Left ventricle myocardium inferior (tissue), 1 donor: ENCODE measurements around the gene ZFP57. TPM values are rescaled to one million over a fixed set of nuclear protein-coding genes. Genes with fewer than 3 reads are reported as not detected.

Source experiments
- DNase-seq: peaks from one replicate; pipeline ENCODE4 v3.0.0-alpha.2; 2020
- H3K27ac ChIP-seq: fragments of 200-600 bp; replicated peaks from 2 replicates; pipeline ENCODE4 v1.8.0; 2021
- H3K27me3 ChIP-seq: fragments of 200-600 bp; 2 replicates; pipeline ENCODE4 v1.8.0; 2021; ENCODE audit warnings: low read depth
- H3K36me3 ChIP-seq: fragments of 200-600 bp; 2 replicates; pipeline ENCODE4 v1.8.0; 2021
- H3K4me1 ChIP-seq: fragments of 200-600 bp; 2 replicates; pipeline ENCODE4 v1.8.0; 2021
- H3K4me3 ChIP-seq: fragments of 200-600 bp; 2 replicates; pipeline ENCODE4 v1.8.0; 2021; ENCODE audit warnings: mild to moderate bottlenecking, moderate library complexity
- H3K9me3 ChIP-seq: fragments of 200-600 bp; replicated peaks from 2 replicates; pipeline ENCODE4 v1.8.0; 2021
- intact Hi-C: fragments of 100-400 bp; cut with micrococcal nuclease; formaldehyde crosslinking; loops from one replicate; pipeline ENCODE4 v1.11.0; 2022
- total RNA-seq: library from RNA; stranded (reverse); fragmentation: NEBNext Ultra II Directional; extraction: Animal tissue kit (Norgen Biotek cat#: 25700); gene quantifications from one replicate; pipeline ENCODE4 v1.2.1, GENCODE V29; 2021
- TF ChIP-seq, protein P1 (sequence below): fragments of 200-600 bp; IDR thresholded peaks from 2 replicates; pipeline ENCODE4 v1.8.0; 2021; ENCODE audit warnings: antibody characterized with exemption, mild to moderate bottlenecking, borderline replicate concordance
- donor health status: DM: no; HTN: yes; CAD: no; lungs with severe emphysema.

The ZFP57 gene
- total RNA-seq, 1 donor from 2014 or later = not detected

DNA sequence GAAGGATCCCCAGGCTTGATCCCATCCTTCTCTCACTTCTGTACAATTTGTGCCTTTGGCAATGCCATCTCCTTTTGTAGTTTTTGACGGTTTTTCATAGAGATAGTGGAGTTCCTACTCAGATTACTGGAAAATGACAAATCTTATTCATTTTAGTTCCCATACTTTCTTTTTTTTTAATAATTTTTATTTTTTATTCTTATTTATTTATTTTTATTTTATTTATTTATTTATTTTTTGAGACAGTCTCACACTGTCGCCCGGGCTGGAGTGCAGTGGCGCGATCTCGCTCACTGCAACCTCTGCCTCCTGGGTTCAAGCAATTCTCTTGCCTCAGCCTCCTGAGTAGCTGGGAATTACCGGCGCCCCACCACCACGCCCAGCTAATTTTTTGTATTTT, 43.7 kb downstream of the ZFP57 start:
- TF ChIP-seq, protein P1, sequence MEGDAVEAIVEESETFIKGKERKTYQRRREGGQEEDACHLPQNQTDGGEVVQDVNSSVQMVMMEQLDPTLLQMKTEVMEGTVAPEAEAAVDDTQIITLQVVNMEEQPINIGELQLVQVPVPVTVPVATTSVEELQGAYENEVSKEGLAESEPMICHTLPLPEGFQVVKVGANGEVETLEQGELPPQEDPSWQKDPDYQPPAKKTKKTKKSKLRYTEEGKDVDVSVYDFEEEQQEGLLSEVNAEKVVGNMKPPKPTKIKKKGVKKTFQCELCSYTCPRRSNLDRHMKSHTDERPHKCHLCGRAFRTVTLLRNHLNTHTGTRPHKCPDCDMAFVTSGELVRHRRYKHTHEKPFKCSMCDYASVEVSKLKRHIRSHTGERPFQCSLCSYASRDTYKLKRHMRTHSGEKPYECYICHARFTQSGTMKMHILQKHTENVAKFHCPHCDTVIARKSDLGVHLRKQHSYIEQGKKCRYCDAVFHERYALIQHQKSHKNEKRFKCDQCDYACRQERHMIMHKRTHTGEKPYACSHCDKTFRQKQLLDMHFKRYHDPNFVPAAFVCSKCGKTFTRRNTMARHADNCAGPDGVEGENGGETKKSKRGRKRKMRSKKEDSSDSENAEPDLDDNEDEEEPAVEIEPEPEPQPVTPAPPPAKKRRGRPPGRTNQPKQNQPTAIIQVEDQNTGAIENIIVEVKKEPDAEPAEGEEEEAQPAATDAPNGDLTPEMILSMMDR = no peak
- no peak for DNase-seq
- Histone ChIP-seq H3K27me3 (no peaks in the 10 kb centered on the region), H3K27ac (no peak overlapping the region), H3K36me3 (no peaks in the 10 kb centered on the region), H3K4me1 (peaks cover 14% of the 10 kb centered on the region), H3K9me3 (no peaks in the 10 kb centered on the region), H3K4me3 (no peak overlapping the region)
- intact Hi-C loops = no loop called here

DNA sequence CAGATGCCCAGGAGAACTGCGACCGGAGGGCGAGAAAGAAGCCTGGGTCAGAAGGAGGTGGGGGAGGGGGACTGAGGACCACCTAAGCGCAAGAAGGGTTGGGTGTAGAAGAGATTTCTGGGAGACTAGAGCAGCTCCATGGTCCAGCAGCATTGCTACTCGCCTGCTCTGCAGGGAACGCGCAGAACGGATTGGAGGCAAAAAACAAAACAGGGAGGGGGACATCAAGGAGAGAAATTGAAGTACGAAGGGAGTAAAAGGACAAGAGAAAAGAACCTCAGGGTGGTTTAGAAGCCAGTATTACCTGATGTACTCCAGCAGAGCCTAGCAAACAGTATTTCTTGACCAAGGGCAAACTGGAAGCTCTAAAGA, 47.4 kb downstream of the ZFP57 start:
- DNase-seq = no peak
- peak overlapping the region; percentile 82 for H3K4me3 ChIP-seq
- intact Hi-C loops = no loop called here
- peaks cover 43% of the 10 kb centered on the region for H3K4me1 ChIP-seq
- peak overlapping the region; percentile 76 for H3K27ac ChIP-seq
- no peaks in the 10 kb centered on the region for H3K9me3 ChIP-seq
- no peaks in the 10 kb centered on the region for H3K36me3 ChIP-seq
- H3K27me3 ChIP-seq = peaks cover 7% of the 10 kb centered on the region
- TF ChIP-seq, protein P1 = no peak

DNA sequence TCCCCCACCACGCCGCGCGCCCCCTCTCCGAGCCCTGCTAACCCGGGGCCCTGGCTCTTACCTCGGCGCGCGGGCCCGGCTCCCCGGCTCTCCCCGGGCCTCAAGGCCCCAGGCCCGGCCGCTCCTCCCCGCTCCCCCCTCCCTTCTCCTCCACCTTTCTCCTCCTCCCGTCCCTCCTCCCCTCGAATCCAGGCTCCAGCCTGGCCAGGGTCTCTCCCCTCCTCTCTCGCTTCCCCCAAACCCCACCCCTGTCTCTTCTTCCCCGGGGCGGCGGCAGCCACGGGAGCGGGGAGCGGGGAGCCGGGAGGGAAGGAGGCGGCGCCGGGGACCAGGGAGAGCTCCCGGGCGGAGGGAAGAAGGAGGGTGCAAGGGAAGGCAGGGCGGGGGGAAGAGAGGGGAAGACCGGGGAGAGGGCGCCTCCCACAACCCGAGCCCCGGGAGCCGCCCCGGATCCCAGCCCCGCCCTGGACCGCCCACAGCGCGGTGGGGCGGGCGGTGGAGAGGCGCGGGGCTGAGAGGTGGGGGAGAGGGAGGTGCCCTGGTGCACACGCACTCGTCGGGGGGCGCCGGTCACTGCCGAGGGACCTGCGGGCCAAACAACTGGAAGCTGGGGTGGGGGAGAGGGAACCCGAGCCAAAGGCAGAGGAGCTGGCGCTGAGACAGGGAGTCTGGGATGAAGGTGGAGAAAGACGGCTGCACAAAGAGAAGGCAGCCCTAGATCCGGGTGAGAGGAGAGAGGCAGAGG, 48.0 kb downstream of the ZFP57 start, which contains the start of gene GABBR1:
GABBR1 (minus strand) TSS at position 395 of the 745 bp plus-strand sequence. CDS start 798 bp downstream, outside the sequence.
- peak; percentile 90 for DNase-seq
- H3K9me3 ChIP-seq = no peaks in the 10 kb centered on the region
- no peaks in the 10 kb centered on the region for H3K36me3 ChIP-seq
- peak within 1 kb of the TSS; percentile 82 for H3K4me3 ChIP-seq
- intact Hi-C loops = no loop called here
- H3K4me1 ChIP-seq = peaks cover 48% of the 10 kb centered on the region
- TF ChIP-seq, protein P1 = no peak
- peaks cover 7% of the 10 kb centered on the region for H3K27me3 ChIP-seq
- H3K27ac ChIP-seq = peak within 1 kb of the TSS; percentile 76

DNA sequence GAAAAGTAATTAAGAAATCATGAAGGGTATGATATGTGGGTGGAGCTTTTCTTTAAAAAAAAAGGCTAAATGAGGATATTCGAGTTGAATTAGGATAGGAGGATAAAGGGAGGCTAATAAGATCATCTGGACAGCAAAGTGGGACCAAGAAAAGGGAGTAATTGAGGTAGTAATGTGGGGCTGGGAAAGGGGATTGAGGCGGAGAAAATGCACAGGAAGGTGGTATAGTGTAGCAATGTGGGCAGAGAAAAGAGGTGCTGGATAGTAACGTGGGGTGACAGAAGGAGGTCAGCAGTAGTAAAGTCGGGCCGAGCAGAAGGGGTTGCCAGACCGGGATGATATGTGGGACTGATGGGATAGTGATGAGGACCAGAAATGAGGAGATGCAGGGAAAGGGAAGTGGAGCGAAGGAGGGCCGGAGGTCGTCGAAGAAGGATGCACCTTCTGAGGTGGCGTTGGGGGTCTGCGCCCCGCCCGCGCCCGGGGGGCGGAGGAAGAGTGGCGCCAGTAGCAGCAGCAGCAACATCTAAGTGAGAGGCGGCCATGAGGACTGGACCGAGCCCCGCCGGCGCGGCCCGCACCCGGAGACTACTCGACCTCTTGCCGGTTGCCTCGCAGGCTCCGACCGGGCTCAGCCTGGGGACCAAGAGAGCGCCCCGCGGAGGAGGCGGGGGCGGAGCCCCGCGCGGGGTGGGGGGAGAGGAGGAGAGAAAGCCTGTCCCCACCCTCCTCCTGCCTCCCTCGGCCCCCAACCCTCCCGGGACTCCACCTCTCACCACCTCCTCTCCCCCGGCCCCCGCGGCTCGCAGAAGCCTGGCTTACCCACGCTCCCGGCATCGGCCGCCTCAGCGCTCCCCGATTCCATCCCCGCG, 48.9 kb downstream of the ZFP57 start:
- H3K4me3 ChIP-seq = peak overlapping the region; percentile 82
- intact Hi-C loops = no loop called here
- H3K4me1 ChIP-seq = peaks cover 56% of the 10 kb centered on the region
- no peaks in the 10 kb centered on the region for H3K9me3 ChIP-seq
- H3K27ac ChIP-seq = peak overlapping the region; percentile 76
- peaks cover 7% of the 10 kb centered on the region for H3K27me3 ChIP-seq
- DNase-seq = peak; percentile 75
- H3K36me3 ChIP-seq = no peaks in the 10 kb centered on the region
- TF ChIP-seq, protein P1 = no peak

DNA sequence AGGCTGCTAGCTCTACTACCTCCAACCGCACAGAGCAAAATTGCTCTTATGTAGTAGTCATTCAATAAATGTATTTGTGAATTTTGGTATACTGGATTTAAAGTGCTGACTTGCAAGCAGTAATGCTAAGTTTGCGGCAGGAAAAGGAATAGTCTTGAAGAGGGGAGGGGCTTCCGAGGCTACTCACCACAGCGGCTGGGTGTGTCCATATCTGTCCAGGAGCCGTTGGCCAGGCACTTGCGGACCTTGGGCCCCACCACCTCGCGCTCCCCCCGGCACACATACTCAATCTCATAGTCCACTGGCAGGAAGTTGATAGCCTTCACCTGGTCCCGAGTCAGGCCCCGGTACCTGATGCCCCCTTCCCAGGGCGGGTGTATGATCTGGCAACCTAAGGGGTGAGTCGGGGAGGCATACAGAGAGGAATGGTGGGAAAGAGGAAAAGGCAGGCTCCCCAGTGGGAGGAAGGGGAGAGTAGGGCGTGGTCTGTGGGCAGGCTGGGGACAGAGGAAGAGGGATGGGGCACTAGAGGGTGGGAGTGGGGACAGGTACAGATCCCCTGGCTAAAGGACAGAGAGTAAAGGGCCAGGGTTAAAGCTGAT, 49.6 kb downstream of the ZFP57 start:
- H3K27me3 ChIP-seq = peaks cover 7% of the 10 kb centered on the region
- H3K36me3 ChIP-seq = no peaks in the 10 kb centered on the region
- no peak overlapping the region for H3K27ac ChIP-seq
- no peak for DNase-seq
- H3K4me1 ChIP-seq = peaks cover 56% of the 10 kb centered on the region
- intact Hi-C loops = no loop called here
- H3K9me3 ChIP-seq = no peaks in the 10 kb centered on the region
- TF ChIP-seq, protein P1 = no peak
- peak overlapping the region; percentile 82 for H3K4me3 ChIP-seq
